ENCODE results near the gene PNKP.

- TF ChIP-seq, protein P1, sequence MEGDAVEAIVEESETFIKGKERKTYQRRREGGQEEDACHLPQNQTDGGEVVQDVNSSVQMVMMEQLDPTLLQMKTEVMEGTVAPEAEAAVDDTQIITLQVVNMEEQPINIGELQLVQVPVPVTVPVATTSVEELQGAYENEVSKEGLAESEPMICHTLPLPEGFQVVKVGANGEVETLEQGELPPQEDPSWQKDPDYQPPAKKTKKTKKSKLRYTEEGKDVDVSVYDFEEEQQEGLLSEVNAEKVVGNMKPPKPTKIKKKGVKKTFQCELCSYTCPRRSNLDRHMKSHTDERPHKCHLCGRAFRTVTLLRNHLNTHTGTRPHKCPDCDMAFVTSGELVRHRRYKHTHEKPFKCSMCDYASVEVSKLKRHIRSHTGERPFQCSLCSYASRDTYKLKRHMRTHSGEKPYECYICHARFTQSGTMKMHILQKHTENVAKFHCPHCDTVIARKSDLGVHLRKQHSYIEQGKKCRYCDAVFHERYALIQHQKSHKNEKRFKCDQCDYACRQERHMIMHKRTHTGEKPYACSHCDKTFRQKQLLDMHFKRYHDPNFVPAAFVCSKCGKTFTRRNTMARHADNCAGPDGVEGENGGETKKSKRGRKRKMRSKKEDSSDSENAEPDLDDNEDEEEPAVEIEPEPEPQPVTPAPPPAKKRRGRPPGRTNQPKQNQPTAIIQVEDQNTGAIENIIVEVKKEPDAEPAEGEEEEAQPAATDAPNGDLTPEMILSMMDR (IDR thresholded peaks at IDR 0.05 in 8 of 11, conservative IDR thresholded peaks at IDR 0.05 in 3 of 11), result no peak
- no peak for TF ChIP-seq POLR2A (IDR thresholded peaks at IDR 0.05)
- TF ChIP-seq POLR2AphosphoS5 (IDR thresholded peaks at IDR 0.05), result no peak
Measured at GRCh38 chr19:49863254-49863934, 4.0 kb downstream of the PNKP start.
